WI38 (cell line): ENCODE measurements around the gene CBX6.
"Not testable (repeated sequence)": the region's sequence is repeated elsewhere in the genome, so short reads cannot be mapped to it uniquely, and the experiment has no call there.

Source experiments
- H3K4me3 ChIP-seq: 2 replicates; pipeline ENCODE4 v1.5.1; 2011; ENCODE audit warnings: low read depth, mild to moderate bottlenecking, control low read depth, low read length
- TF ChIP-seq, protein P1 (sequence below): IDR thresholded peaks from 2 replicates; pipeline ENCODE4 v1.5.1; 2012; ENCODE audit warnings: low read depth, mild to moderate bottlenecking, control low read depth, low read length

CBX6 gene

DNA sequence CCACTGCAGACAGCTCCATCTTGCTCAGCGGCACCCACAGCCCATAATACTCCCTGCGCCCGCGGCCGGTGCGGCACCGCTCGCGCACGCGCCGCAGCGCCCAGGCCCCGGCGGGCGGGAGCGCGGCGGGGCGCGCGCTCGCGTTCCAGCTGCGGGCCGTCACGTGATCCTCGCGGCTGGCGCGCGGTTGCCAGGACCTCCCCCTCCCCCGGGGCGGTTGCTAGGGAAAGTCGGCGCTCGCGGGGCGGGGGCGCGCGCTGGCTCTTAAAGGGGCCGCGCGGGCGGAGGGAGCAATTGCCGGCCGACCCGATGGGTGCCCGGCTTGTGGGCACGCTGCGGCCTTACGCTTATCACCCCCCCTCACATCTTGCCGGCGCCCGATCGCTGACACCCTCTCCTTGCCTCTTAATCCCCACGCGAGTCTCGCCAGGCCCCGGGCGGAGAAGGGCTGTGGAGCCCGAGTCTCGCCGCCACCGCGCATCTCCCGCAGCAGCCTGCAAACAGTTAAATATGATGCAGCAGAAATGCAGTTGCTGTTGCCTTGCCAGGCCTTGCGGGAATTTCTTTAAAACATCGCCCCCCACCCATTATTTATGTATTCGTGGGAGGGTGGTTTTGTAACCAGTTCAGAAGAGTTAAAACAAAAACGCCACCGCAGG lies at the start of gene CBX6:
Gene CBX6, minus strand, starts transcription at position 45 of the 659 bp plus-strand sequence. Its CDS starts 26 bp downstream, at position 19.
- TF ChIP-seq, protein P1, sequence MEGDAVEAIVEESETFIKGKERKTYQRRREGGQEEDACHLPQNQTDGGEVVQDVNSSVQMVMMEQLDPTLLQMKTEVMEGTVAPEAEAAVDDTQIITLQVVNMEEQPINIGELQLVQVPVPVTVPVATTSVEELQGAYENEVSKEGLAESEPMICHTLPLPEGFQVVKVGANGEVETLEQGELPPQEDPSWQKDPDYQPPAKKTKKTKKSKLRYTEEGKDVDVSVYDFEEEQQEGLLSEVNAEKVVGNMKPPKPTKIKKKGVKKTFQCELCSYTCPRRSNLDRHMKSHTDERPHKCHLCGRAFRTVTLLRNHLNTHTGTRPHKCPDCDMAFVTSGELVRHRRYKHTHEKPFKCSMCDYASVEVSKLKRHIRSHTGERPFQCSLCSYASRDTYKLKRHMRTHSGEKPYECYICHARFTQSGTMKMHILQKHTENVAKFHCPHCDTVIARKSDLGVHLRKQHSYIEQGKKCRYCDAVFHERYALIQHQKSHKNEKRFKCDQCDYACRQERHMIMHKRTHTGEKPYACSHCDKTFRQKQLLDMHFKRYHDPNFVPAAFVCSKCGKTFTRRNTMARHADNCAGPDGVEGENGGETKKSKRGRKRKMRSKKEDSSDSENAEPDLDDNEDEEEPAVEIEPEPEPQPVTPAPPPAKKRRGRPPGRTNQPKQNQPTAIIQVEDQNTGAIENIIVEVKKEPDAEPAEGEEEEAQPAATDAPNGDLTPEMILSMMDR, result no peak
- peak within 1 kb of the TSS; percentile 72 for H3K4me3 ChIP-seq

DNA sequence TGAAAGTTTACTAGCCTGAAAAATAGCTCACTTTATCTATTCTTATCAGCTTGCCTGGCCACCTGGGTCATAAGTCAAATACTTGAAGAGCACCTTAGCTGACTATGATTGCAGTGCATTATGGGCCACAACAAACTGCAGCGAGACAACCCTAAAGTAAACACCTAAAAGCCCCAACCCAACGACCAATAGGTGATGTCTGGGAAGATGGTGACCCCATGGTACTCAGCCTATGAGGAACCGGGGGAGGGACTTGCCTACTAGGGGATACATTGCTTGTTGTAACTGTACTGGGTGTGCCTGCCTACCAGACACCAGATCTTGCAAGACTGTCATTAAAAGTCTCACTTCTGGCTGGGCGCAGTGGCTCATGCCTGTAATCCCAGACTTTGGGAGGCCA lies 49.8 kb upstream of the CBX6 start:
- H3K4me3 ChIP-seq, result no peak overlapping the region
- TF ChIP-seq, protein P1, result no peak

DNA sequence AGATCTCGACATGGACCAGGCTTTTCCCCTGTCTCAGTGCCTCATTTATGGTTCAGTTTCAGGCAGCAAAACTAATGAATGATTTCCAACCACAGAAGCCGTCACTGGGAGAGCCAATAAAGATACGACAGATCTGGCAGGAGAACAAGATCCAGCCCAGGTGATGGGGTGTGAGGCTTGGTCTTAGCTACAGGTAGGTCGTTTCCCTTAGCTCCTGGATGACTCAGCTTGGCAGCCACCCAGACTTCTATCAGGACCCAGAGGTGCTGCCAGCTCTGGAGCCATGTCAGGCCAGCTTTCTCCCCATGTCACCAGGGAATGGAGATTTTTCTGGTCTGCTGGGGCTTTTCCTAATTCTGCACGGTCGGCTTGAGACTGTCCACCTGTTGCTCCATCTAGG lies 49.1 kb upstream of the CBX6 start:
- TF ChIP-seq, protein P1, result no peak
- no peak overlapping the region for H3K4me3 ChIP-seq

DNA sequence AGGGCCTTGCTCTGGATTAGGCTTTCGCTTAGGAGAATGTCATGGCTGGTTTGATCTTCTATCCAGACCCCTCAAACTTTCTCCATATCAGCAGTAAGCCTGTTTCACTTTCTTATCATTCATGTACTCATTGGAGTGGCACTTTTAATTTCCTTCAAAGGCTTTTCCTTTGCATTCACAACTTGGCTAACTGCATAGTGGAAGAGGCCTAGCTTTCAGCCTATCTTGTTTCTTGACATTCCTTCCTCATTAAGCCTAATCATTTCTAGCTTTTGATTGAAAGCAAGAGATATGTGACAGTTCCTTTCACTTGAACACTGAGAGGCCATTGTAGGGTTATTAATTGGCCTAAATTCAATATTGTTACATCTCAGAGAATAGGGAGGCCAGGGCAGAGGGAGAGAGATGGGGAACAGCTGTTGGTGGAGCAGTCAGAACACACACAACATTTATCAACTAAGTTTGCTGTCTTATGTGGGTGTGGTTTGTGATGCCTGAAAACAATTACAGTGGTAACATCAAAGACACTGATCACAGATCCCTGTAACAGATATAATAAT lies 47.7 kb upstream of the CBX6 start:
- TF ChIP-seq, protein P1, result no peak
- H3K4me3 ChIP-seq, result no peak overlapping the region

DNA sequence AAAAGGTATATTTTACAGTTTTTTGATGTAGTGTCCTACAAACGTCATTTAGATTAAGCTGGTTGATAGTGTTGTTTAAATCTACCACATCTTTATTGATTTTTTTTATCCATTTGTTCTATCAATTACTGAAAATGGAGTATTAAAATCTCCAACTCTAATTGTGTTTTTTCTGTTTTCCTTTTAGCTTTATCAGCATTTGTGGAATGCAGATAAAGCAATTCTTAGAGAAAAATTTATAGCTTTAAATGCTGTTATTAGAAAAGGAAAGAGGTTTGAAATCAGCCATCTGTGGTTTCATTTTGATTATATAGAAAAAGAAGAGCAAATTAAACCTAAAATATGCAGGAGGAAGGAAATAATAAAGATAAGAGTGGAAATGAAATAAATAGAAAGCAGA lies 39.4 kb upstream of the CBX6 start:
- H3K4me3 ChIP-seq, result no peak overlapping the region
- TF ChIP-seq, protein P1, result no peak

DNA sequence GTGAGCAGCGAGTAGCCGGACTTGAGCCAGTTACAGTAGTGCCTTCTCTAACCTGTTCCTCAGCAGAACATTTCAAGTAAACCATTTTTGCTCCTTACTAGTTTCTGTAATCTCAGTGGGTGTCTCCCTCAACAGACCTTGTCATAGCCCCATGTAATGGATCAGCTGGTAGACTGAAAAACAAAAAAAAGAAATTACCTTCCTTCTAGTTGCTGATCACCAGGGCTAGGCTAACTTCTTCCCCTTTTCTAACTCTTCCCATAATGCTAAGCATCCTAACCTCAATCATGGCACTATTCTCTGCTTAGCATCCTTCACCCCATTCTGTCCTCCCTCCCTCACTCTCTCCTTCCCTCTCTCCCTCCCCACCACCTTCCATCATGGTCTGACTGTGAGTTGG lies 35.8 kb upstream of the CBX6 start:
- TF ChIP-seq, protein P1, result no peak
- H3K4me3 ChIP-seq, result no peak overlapping the region

DNA sequence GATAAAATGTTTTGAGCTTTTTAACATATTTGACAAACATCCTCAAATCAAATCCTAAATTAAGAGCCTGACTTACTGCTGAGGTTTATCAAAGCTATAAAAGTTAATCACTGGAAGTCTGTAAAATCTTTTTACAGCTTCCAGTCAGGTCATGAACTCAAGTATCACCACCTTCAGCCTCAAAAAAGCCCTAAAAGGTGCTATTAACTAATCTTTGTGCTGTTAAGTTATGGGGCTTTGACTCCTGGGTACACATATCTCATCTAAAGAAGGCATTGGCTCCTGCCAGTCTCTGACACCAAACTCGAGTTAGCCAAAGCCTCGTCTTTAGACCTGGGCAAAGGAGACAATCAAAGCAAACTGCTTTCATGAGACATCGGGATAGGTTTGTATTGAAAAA lies 34.0 kb upstream of the CBX6 start:
- no peak overlapping the region for H3K4me3 ChIP-seq
- TF ChIP-seq, protein P1, result no peak

DNA sequence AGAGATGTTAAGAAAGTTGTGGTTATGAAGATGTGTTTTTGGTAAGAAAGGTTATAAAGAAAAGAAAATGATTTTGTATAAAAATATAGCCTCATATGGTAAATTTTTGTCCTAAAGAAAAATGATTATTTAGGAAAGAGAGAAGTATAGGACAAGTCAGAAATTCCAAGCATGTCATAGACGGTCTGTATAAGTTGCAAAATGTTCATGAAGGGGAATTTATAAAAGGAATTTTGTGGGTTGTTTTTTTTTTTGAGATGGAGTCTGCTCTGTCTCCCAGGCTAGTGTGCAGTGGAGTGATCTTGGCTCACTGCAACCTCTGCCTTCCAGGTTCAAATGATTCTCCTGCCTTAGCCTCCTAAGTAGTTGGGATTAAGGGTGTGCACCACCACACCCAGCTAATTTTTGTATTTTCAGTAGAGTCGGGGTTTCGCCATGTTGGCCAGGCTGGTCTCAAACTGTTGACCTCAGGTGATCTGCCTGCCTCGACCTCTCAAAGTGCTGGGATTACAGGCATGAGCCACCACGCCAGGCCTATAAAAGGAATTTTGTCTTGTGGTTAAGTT lies 32.1 kb upstream of the CBX6 start:
- not testable (repeated sequence) for H3K4me3 ChIP-seq
